Cardiac fibroblast (primary cell): ENCODE measurements around the gene PHLDB3.
"Not testable (repeated sequence)": the region's sequence is repeated elsewhere in the genome, so short reads cannot be mapped to it uniquely, and the experiment has no call there.

Experiments used
- DNase-seq, 2 donors: peaks; one replicate each; pipeline versions ENCODE4 v3.0.0 to v3.0.0-alpha.2; 2010; ENCODE audit warnings: low read depth in 2 of 2
- H3K4me3 ChIP-seq, 2 donors: replicated peaks in 1 of 2; 1 replicate in 1 of 2; 2 replicates in 1 of 2; pipeline ENCODE4 v1.5.1; 2011; ENCODE audit warnings: low read depth in 2 of 2, low read length in 2 of 2, mild to moderate bottlenecking in 2 of 2, moderate library complexity in 1 of 2
- TF ChIP-seq, protein P1 (sequence below): IDR thresholded peaks from one replicate; pipeline ENCODE4 v1.5.1; 2011; ENCODE audit warnings: low read depth, mild to moderate bottlenecking, low read length, inconsistent platforms

The PHLDB3 gene

GRCh38 chr19:43526884-43527859, 22.6 kb upstream of the PHLDB3 start, which contains the start of gene ETHE1:
TSS of gene ETHE1 (minus strand) at chr19:43527201. CDS start at chr19:43527177, 24 bp downstream.
- peak; percentile 64 to 65 for DNase-seq

GRCh38 chr19:43525836-43526771, 21.6 kb upstream of the PHLDB3 start:
- TF ChIP-seq, protein P1, sequence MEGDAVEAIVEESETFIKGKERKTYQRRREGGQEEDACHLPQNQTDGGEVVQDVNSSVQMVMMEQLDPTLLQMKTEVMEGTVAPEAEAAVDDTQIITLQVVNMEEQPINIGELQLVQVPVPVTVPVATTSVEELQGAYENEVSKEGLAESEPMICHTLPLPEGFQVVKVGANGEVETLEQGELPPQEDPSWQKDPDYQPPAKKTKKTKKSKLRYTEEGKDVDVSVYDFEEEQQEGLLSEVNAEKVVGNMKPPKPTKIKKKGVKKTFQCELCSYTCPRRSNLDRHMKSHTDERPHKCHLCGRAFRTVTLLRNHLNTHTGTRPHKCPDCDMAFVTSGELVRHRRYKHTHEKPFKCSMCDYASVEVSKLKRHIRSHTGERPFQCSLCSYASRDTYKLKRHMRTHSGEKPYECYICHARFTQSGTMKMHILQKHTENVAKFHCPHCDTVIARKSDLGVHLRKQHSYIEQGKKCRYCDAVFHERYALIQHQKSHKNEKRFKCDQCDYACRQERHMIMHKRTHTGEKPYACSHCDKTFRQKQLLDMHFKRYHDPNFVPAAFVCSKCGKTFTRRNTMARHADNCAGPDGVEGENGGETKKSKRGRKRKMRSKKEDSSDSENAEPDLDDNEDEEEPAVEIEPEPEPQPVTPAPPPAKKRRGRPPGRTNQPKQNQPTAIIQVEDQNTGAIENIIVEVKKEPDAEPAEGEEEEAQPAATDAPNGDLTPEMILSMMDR, result no peak
- no peak for DNase-seq

More at GRCh38 chr19:43526884-43527859, 22.6 kb upstream of the PHLDB3 start, which contains the start of gene ETHE1:
- H3K4me3 ChIP-seq, result peak within 1 kb of the TSS; percentile 86 to 94
- TF ChIP-seq, protein P1, result no peak

GRCh38 chr19:43524922-43525835, 20.6 kb upstream of the PHLDB3 start:
- TF ChIP-seq, protein P1, result no peak
- peak overlapping the region; percentile 86 to 94 for H3K4me3 ChIP-seq
- peak; percentile 55 to 67 for DNase-seq

More at GRCh38 chr19:43525836-43526771, 21.6 kb upstream of the PHLDB3 start:
- H3K4me3 ChIP-seq, result peak overlapping the region; percentile 86 to 94

DNA sequence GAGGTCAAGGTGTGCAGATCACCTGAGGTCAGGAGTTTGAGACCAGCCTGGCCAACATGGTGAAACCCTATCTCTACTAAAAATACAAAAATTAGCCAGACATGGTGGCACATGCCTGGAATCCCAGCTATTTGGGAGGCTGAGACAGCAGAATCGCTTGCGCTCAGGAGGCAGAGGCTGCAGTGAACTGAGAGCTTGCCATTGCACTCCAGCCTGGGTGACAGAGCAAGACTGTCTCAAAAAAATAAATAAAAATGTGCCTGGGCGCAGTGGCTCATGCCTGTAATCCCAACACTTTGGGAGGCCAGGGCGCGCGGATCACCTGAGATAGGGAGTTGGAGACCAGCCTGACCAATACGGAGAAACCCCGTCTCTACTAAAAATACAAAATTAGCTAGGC, 19.1 kb upstream of the PHLDB3 start:
- DNase-seq, H3K4me3 ChIP-seq: not testable (repeated sequence)

GRCh38 chr19:43522929-43523328, 18.4 kb upstream of the PHLDB3 start:
- H3K4me3 ChIP-seq, result no peak overlapping the region
- TF ChIP-seq, protein P1, result no peak
- no peak for DNase-seq

DNA sequence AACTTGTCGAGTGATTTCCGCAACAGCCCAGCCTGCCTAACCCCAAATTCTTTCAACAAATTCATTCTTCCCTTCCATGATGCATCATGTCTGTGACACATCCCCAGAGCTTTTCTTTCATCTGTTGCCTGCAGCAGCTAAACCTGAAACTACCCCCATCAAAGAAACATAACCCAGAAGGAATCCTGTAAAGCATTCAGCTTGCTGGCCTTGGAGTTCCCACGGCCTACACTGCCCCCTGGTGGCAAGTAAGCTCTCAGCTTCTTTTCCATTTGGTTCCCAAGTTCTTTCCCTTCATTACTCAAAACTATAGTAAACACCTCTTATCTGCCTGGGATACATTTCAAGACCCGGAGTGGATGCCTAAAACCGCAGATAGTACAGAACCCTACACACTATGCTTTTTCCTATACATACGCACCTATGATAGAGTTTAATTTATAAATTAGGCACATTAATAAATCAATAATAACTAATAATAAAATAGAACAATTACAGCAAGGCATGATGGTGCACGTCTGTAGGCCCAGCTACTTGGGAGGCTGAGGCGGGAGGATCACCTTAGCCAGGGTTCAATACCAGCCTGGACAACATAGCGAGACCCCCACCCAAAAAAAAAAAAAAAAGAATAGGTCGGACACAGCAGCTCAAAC, 15.0 kb upstream of the PHLDB3 start:
- no peak overlapping the region for H3K4me3 ChIP-seq
- DNase-seq, result peak; percentile 92 to 95
- TF ChIP-seq, protein P1, result peak; percentile 79
